Vagina (tissue), 2 donors: ENCODE measurements around the gene YIPF7.

Experiments
- CTCF ChIP-seq, 3 experiments: fragments of 450-650 bp in 2 of 3; fragments of 200-600 bp in 1 of 3; sonication (generic) in 1 of 3; IDR thresholded peaks; one replicate each; pipeline ENCODE4 v1.5.1; 2017 to 2019; ENCODE audit warnings: antibody characterized with exemption in 3 of 3, mild to moderate bottlenecking in 2 of 3, moderate library complexity in 2 of 3
- POLR2A ChIP-seq, 2 donors: fragments of 450-650 bp; IDR thresholded peaks; one replicate each; pipeline ENCODE4 v1.6.1; 2017; ENCODE audit warnings: antibody characterized with exemption in 2 of 2, mild to moderate bottlenecking in 2 of 2, moderate library complexity in 2 of 2
- POLR2AphosphoS5 ChIP-seq, 2 donors: sonication (generic); formaldehyde crosslinking; IDR thresholded peaks; one replicate each; pipeline ENCODE4 v1.9.0; 2017; ENCODE audit warnings: antibody characterized with exemption in 2 of 2, mild to moderate bottlenecking in 2 of 2, low read depth in 1 of 2; ENCODE audit not compliant: insufficient read depth in 1 of 2

- TF ChIP-seq POLR2AphosphoS5 (IDR thresholded peaks at IDR 0.05; ENCODE audit: insufficient read depth in 1 of 2, low read depth in 1 of 2) (no peak), POLR2A (IDR thresholded peaks at IDR 0.05) (no peak), CTCF (IDR thresholded peaks at IDR 0.05) (no peak)
These were observed 10.7 kb upstream of the YIPF7 start for GRCh38 chr4:44661940-44662622.
